Kidney (tissue), 14 donors: Measurements from ENCODE around the gene STAG1. TPM values are rescaled to one million over a fixed set of nuclear protein-coding genes. Genes with fewer than 3 reads are reported as not detected.
"Not testable (repeated sequence)": the region's sequence is repeated elsewhere in the genome, so short reads cannot be mapped to it uniquely, and the experiment has no call there.

Source experiments
- DNase-seq, 5 donors: peaks; one replicate each; pipeline ENCODE4 v3.0.0-alpha.2; 2013 to 2020
- FAIRE-seq: peaks from 2 replicates; lab custom pipeline; 2012; peaks lifted over from hg19 to GRCh38; lab: Jason Lieb, UNC
- H3K27ac ChIP-seq, 2 donors: one replicate each; pipeline ENCODE4 v1.7.0; 2013; ENCODE audit warnings: low read depth in 2 of 2, low read length in 2 of 2, inconsistent platforms in 1 of 2
- H3K27me3 ChIP-seq: one replicate; pipeline ENCODE4 v1.7.1; 2013; ENCODE audit warnings: low read length, inconsistent platforms; ENCODE audit not compliant: control insufficient read depth, insufficient read depth
- H3K36me3 ChIP-seq, 3 donors: one replicate each; pipeline versions ENCODE4 v1.7.0 to v1.7.1; 2013; ENCODE audit warnings: low read length in 3 of 3, control low read depth in 1 of 3, inconsistent platforms in 1 of 3; ENCODE audit not compliant: insufficient read depth in 3 of 3, control insufficient read depth in 2 of 3
- H3K4me1 ChIP-seq, 3 donors: one replicate each; pipeline versions ENCODE4 v1.7.0 to v1.7.1; 2013; ENCODE audit warnings: low read length in 3 of 3, inconsistent platforms in 1 of 3, low read depth in 1 of 3; ENCODE audit not compliant: control insufficient read depth in 2 of 3, insufficient read depth in 2 of 3
- H3K4me3 ChIP-seq, 3 donors: one replicate each; pipeline versions ENCODE4 v1.7.0 to v1.8.1; 2013; ENCODE audit warnings: low read length in 3 of 3, control low read depth in 1 of 3, inconsistent platforms in 1 of 3
- H3K9ac ChIP-seq, 3 donors: one replicate each; pipeline versions ENCODE4 v1.7.0 to v1.7.1; 2013; ENCODE audit warnings: low read length in 3 of 3, control low read depth in 1 of 3, inconsistent platforms in 1 of 3
- H3K9me3 ChIP-seq, 3 donors: one replicate each; pipeline versions ENCODE4 v1.7.0 to v1.7.1; 2013; ENCODE audit warnings: low read length in 3 of 3, control low read depth in 1 of 3, inconsistent platforms in 1 of 3; ENCODE audit not compliant: control insufficient read depth in 2 of 3, insufficient read depth in 1 of 3
- intact Hi-C: fragments of 100-400 bp; cut with DNase I; formaldehyde crosslinking; loops from one replicate; pipeline ENCODE4 v1.11.1; 2022
- polyA plus RNA-seq: library from polyadenylated mRNA; stranded (reverse); fragments of 350-450 nt; fragmentation: Illumina TruSeq; extraction: RNeasy Lipid Tissue Mini Kit (QIAGEN cat#74804); gene quantifications from one replicate; pipeline ENCODE4 v1.2.3, GENCODE V29; 2014; ENCODE audit warnings: low read depth, low replicate concordance; ENCODE audit not compliant: insufficient read depth
- total RNA-seq: library from RNA; stranded (reverse); fragmentation: NEBNext Ultra II Directional; extraction: Animal tissue kit (Norgen Biotek cat#: 25700); gene quantifications from one replicate; pipeline ENCODE4 v1.2.1, GENCODE V29; 2021
- TF ChIP-seq, protein P1 (sequence below): IDR thresholded peaks from 3 replicates; pipeline ENCODE4 v1.5.1; 2012; ENCODE audit warnings: mild to moderate bottlenecking, moderate library complexity, borderline replicate concordance; ENCODE audit not compliant: insufficient read depth; ENCODE audit errors: extremely low read depth
- donor health status: control.
- donor health status: control.
- donor health status: control.
- donor health status: control.
- donor health status: control.
- donor health status: DM: yes; HTN: yes; CAD: no.
- donor health status: Normal renal cell carcinoma (clear cell type).

The STAG1 gene
- total and polyA plus RNA-seq, 2 donors from 2014 or later, result 7.8 to 49.9 TPM

DNA sequence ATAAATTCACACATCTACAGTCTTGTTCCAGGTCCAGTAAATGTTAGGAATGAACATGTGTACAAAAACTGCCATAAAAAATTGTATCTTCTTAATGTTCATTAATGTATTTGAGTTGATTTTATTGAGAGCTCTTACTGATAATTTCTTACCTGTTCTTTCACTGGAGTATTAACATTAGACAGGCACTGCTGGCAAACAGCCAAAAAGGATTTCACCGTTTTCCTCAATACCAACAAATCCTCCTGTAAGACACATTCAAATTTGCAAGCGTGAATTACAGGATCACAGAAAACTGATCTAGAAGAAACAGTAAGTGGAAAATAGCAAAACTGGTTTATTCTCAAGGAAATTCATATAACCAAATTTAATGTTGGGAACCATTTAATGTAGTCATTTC lies 374.7 kb downstream of the STAG1 start:
- TF ChIP-seq, protein P1, sequence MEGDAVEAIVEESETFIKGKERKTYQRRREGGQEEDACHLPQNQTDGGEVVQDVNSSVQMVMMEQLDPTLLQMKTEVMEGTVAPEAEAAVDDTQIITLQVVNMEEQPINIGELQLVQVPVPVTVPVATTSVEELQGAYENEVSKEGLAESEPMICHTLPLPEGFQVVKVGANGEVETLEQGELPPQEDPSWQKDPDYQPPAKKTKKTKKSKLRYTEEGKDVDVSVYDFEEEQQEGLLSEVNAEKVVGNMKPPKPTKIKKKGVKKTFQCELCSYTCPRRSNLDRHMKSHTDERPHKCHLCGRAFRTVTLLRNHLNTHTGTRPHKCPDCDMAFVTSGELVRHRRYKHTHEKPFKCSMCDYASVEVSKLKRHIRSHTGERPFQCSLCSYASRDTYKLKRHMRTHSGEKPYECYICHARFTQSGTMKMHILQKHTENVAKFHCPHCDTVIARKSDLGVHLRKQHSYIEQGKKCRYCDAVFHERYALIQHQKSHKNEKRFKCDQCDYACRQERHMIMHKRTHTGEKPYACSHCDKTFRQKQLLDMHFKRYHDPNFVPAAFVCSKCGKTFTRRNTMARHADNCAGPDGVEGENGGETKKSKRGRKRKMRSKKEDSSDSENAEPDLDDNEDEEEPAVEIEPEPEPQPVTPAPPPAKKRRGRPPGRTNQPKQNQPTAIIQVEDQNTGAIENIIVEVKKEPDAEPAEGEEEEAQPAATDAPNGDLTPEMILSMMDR, result no peak
- no peak overlapping the region for H3K27ac ChIP-seq
- H3K9me3 ChIP-seq, result no peaks in the 10 kb centered on the region
- no peaks in the 10 kb centered on the region for H3K27me3 ChIP-seq
- DNase-seq (no peak), FAIRE-seq (no peak)
- H3K36me3 ChIP-seq, result peaks cover 0 to 3% (median 2%) of the 10 kb centered on the region in 3 donors
- intact Hi-C loops, result no loop called here
- no peak overlapping the region for H3K9ac ChIP-seq
- H3K4me1 ChIP-seq, result no peaks in the 10 kb centered on the region
- no peak overlapping the region for H3K4me3 ChIP-seq

DNA sequence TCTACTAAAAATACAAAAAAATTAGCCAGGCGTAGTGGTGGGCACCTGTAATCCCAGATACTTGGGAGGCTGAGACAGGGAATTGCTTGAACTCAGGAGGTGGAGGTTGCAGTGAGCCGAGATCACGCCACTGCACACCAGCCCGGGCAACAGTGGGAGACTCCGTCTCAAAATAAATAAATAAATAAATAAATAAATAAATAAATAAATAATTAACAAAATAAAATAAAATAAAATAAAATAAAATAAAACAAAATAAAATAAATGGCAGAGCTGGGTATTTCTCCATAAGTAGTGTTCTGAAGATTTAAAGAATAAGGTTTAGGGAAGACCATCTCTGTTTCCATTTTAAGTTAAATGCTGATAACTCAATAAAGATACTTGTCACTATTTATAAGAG lies 376.4 kb downstream of the STAG1 start:
- H3K36me3 ChIP-seq, H3K4me1 ChIP-seq, intact Hi-C loops, H3K9me3 ChIP-seq, FAIRE-seq, H3K9ac ChIP-seq, H3K4me3 ChIP-seq, H3K27me3 ChIP-seq, H3K27ac ChIP-seq, DNase-seq: not testable (repeated sequence)

DNA sequence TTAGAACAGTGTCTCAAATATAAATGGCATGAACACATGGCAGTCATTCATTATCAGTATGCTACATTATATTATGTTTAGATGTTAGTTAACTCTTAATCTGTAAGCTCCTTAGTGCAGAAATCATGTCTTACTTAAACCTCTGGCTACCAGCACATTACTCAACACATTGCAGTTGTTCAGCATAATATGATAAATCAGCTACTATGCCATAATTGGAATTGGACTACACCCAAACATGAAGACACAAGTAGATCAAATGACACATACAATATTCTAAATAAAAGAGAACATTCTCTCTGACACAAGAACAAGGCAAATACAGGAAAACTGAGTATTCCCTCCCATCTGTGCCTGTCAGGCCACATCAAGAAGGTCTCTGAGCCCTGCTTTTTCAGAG lies 385.9 kb downstream of the STAG1 start:
- DNase-seq (no peak), FAIRE-seq (no peak)
- TF ChIP-seq, protein P1, result no peak
- H3K9ac ChIP-seq, result no peak overlapping the region
- H3K27me3 ChIP-seq, result no peaks in the 10 kb centered on the region
- H3K36me3 ChIP-seq, result peaks cover 0 to 2% (median 0%) of the 10 kb centered on the region in 3 donors
- intact Hi-C loops, result no loop called here
- no peaks in the 10 kb centered on the region for H3K4me1 ChIP-seq
- no peak overlapping the region for H3K27ac ChIP-seq
- H3K4me3 ChIP-seq, result no peak overlapping the region
- H3K9me3 ChIP-seq, result no peaks in the 10 kb centered on the region

DNA sequence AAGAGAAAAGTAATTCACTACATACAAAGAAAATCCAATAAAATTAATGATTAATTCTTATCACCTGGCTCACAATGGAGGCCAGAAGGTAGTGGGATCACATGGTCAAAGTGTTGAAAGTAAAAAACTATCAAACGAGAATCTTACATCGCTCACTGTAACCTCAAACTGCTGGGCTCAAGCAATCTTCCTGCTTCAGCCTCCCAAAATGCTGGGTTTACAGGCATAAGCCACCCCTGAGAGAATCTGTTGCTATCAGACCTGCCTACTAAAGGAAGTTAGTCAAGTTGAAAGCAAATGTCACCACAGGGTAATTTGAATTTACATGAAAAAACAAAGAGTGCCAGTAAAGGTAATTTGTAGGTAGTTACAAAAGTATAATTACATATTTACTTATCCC lies 398.7 kb downstream of the STAG1 start:
- Histone ChIP-seq H3K27me3 (no peaks in the 10 kb centered on the region), H3K4me3 (no peak overlapping the region), H3K36me3 (peaks cover 0 to 7% (median 0%) of the 10 kb centered on the region in 3 donors), H3K4me1 (no peaks in the 10 kb centered on the region), H3K9me3 (no peaks in the 10 kb centered on the region), H3K27ac (no peak overlapping the region), H3K9ac (no peak overlapping the region)
- DNase-seq, result no peak
- intact Hi-C loops, result no loop called here
- TF ChIP-seq, protein P1, result no peak
- FAIRE-seq, result no peak
